Neural cell (in vitro differentiated cells): ENCODE measurements around the gene CRTC1. TPM values are rescaled to one million over a fixed set of nuclear protein-coding genes. Genes with fewer than 3 reads are reported as not detected.

Source experiments
- H2AFZ ChIP-seq: fragments of 200-600, 300-800 bp; sonication (generic), shearing (Covaris generic); 2 replicates; pipeline ENCODE4 v1.6.0; 2014; ENCODE audit warnings: low read depth, mild to moderate bottlenecking, antibody characterized with exemption, low read length, moderate library complexity
- H3F3A ChIP-seq: fragments of 200-600 bp; shearing (Covaris generic); 2 replicates; pipeline ENCODE4 v1.6.1; 2016; ENCODE audit warnings: mild to moderate bottlenecking, moderate library complexity, mixed read lengths, antibody characterized with exemption, low read length; ENCODE audit not compliant: insufficient read depth, poor library complexity, severe bottlenecking
- H3K27ac ChIP-seq: fragments of 200-600, 300-800 bp; sonication (generic), shearing (Covaris generic); 2 replicates; pipeline ENCODE4 v1.5.1; 2014; ENCODE audit warnings: mild to moderate bottlenecking, low read length, moderate library complexity
- H3K27me3 ChIP-seq: fragments of 300-800, 200-600 bp; sonication (generic), shearing (Covaris generic); 2 replicates; pipeline ENCODE4 v1.6.0; 2014; ENCODE audit warnings: mild to moderate bottlenecking, low read depth, low read length, moderate library complexity; ENCODE audit not compliant: insufficient read depth
- H3K36me3 ChIP-seq: fragments of 300-800, 200-600 bp; sonication (generic), shearing (Covaris generic); 2 replicates; pipeline ENCODE4 v1.5.1; 2014; ENCODE audit warnings: mild to moderate bottlenecking, antibody characterized with exemption, low read length, moderate library complexity; ENCODE audit not compliant: insufficient read depth
- H3K4me2 ChIP-seq: fragments of 300-800, 200-600 bp; sonication (generic), shearing (Covaris generic); 2 replicates; pipeline ENCODE4 v1.6.0; 2014; ENCODE audit warnings: mild to moderate bottlenecking, low read length
- H3K4me3 ChIP-seq: fragments of 300-800, 200-600 bp; sonication (generic), shearing (Covaris generic); 2 replicates; pipeline ENCODE4 v1.5.1; 2014; ENCODE audit warnings: mild to moderate bottlenecking, low read length, moderate library complexity
- H3K79me2 ChIP-seq: fragments of 200-600 bp; shearing (Covaris generic); replicated peaks from 2 replicates; pipeline ENCODE4 v1.6.0; 2014; ENCODE audit warnings: mild to moderate bottlenecking, low read length, moderate library complexity; ENCODE audit not compliant: insufficient read depth
- H3K9ac ChIP-seq: fragments of 300-800, 200-600 bp; sonication (generic), shearing (Covaris generic); 2 replicates; pipeline ENCODE4 v1.6.1; 2016; ENCODE audit warnings: mild to moderate bottlenecking, low read length, mixed read lengths
- H3K9me2 ChIP-seq: fragments of 200-600 bp; shearing (Covaris generic); 2 replicates; pipeline ENCODE4 v1.6.1; 2016; ENCODE audit warnings: mild to moderate bottlenecking, low read length, mixed read lengths; ENCODE audit not compliant: insufficient read depth
- H3K9me3 ChIP-seq: fragments of 200-600, 300-800 bp; sonication (generic), shearing (Covaris generic); 2 replicates; pipeline ENCODE4 v1.6.1; 2016; ENCODE audit warnings: mild to moderate bottlenecking, mixed run types, low read length, moderate library complexity, mixed read lengths
- H4K20me1 ChIP-seq: fragments of 200-600 bp; shearing (Covaris generic); 2 replicates; pipeline ENCODE4 v1.6.1; 2016; ENCODE audit warnings: mild to moderate bottlenecking, mixed run types; ENCODE audit not compliant: insufficient read depth
- EP300 ChIP-seq: fragments of 450-650 bp; conservative IDR thresholded peaks from 2 replicates; pipeline ENCODE4 v1.6.1; 2014; ENCODE audit warnings: antibody characterized with exemption, mild to moderate bottlenecking, moderate library complexity; ENCODE audit not compliant: poor library complexity, severe bottlenecking
- EZH2 ChIP-seq: fragments of 200-600, 300-800 bp; shearing (Covaris generic), sonication (generic); IDR thresholded peaks from 2 replicates; pipeline ENCODE4 v1.6.1; 2014; ENCODE audit warnings: antibody characterized with exemption, low read length, borderline replicate concordance, mild to moderate bottlenecking; ENCODE audit not compliant: insufficient read depth, poor library complexity, severe bottlenecking
- MXI1 ChIP-seq: fragments of 450-650 bp; conservative IDR thresholded peaks from 2 replicates; pipeline ENCODE4 v1.6.1; 2014; ENCODE audit warnings: antibody characterized with exemption, mild to moderate bottlenecking; ENCODE audit not compliant: poor library complexity, severe bottlenecking
- POLR2AphosphoS5 ChIP-seq: IDR thresholded peaks from 2 replicates; pipeline ENCODE4 v1.6.1; 2012
- RAD21 ChIP-seq: fragments of 450-650 bp; conservative IDR thresholded peaks from 2 replicates; pipeline ENCODE4 v1.6.1; 2014; ENCODE audit warnings: antibody characterized with exemption, mild to moderate bottlenecking, moderate library complexity
- SMC3 ChIP-seq: fragments of 450-650 bp; conservative IDR thresholded peaks from 2 replicates; pipeline ENCODE4 v1.6.1; 2014; ENCODE audit warnings: antibody characterized with exemption, mild to moderate bottlenecking, moderate library complexity; ENCODE audit not compliant: poor library complexity
- TAF1 ChIP-seq: IDR thresholded peaks from 2 replicates; pipeline ENCODE4 v1.6.1; 2012; ENCODE audit warnings: low read depth
- polyA plus RNA-seq: library from polyadenylated mRNA; depleted of rRNA; stranded (reverse); fragments of >200 nt; gene quantifications from 2 replicates; pipeline ENCODE4 v1.2.3, GENCODE V29; 2014
- TF ChIP-seq, protein P1 (sequence below): fragments of 450-650 bp; IDR thresholded peaks from 2 replicates; pipeline ENCODE4 v1.5.1; 2014; ENCODE audit warnings: antibody characterized with exemption, mild to moderate bottlenecking, moderate library complexity; ENCODE audit not compliant: poor library complexity, severe bottlenecking
- TF ChIP-seq, protein P2 (sequence below): IDR thresholded peaks from 2 replicates; pipeline ENCODE4 v1.6.1; 2012; ENCODE audit warnings: borderline replicate concordance

Gene CRTC1
- polyA plus RNA-seq, 1 donor from 2014 or later = 10.4 TPM

GRCh38 chr19:18793144-18794028 lies 109.9 kb downstream of the CRTC1 start:
- Histone ChIP-seq H3K36me3 (no peaks in the 10 kb centered on the region), H3K9me2 (no peaks in the 10 kb centered on the region), H3K79me2 (no peaks in the 10 kb centered on the region), H3K4me3 (no peak overlapping the region), H4K20me1 (no peaks in the 10 kb centered on the region), H3K9me3 (peaks cover under 1% of the 10 kb centered on the region), H3F3A (no peaks in the 10 kb centered on the region), H3K27ac (no peak overlapping the region), H3K9ac (no peak overlapping the region), H2AFZ (no peak overlapping the region), H3K4me2 (no peak overlapping the region), H3K27me3 (peaks cover 57% of the 10 kb centered on the region)
- TF ChIP-seq RAD21 (no peak), EZH2 (no peak), POLR2AphosphoS5 (no peak), SMC3 (no peak), EP300 (no peak), MXI1 (no peak), TAF1 (no peak)
- TF ChIP-seq, protein P1, sequence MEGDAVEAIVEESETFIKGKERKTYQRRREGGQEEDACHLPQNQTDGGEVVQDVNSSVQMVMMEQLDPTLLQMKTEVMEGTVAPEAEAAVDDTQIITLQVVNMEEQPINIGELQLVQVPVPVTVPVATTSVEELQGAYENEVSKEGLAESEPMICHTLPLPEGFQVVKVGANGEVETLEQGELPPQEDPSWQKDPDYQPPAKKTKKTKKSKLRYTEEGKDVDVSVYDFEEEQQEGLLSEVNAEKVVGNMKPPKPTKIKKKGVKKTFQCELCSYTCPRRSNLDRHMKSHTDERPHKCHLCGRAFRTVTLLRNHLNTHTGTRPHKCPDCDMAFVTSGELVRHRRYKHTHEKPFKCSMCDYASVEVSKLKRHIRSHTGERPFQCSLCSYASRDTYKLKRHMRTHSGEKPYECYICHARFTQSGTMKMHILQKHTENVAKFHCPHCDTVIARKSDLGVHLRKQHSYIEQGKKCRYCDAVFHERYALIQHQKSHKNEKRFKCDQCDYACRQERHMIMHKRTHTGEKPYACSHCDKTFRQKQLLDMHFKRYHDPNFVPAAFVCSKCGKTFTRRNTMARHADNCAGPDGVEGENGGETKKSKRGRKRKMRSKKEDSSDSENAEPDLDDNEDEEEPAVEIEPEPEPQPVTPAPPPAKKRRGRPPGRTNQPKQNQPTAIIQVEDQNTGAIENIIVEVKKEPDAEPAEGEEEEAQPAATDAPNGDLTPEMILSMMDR = no peak
- TF ChIP-seq, protein P2, sequence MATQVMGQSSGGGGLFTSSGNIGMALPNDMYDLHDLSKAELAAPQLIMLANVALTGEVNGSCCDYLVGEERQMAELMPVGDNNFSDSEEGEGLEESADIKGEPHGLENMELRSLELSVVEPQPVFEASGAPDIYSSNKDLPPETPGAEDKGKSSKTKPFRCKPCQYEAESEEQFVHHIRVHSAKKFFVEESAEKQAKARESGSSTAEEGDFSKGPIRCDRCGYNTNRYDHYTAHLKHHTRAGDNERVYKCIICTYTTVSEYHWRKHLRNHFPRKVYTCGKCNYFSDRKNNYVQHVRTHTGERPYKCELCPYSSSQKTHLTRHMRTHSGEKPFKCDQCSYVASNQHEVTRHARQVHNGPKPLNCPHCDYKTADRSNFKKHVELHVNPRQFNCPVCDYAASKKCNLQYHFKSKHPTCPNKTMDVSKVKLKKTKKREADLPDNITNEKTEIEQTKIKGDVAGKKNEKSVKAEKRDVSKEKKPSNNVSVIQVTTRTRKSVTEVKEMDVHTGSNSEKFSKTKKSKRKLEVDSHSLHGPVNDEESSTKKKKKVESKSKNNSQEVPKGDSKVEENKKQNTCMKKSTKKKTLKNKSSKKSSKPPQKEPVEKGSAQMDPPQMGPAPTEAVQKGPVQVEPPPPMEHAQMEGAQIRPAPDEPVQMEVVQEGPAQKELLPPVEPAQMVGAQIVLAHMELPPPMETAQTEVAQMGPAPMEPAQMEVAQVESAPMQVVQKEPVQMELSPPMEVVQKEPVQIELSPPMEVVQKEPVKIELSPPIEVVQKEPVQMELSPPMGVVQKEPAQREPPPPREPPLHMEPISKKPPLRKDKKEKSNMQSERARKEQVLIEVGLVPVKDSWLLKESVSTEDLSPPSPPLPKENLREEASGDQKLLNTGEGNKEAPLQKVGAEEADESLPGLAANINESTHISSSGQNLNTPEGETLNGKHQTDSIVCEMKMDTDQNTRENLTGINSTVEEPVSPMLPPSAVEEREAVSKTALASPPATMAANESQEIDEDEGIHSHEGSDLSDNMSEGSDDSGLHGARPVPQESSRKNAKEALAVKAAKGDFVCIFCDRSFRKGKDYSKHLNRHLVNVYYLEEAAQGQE = no peak

DNA sequence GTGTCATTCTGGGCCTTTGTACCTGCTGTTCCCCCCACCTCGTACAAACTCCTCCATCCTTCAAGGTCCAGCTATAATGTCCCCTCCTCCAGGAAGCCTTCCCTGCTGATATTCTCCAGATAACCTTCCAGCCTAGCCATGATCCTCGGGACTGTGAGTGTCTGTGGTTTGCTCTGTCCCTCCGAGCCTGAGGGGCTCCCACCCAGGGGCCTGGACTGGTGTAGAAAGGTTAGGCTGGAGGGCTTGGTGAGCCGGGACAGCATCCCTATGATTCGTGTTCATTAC lies 110.5 kb downstream of the CRTC1 start:
- H4K20me1 ChIP-seq = no peaks in the 10 kb centered on the region
- no peak overlapping the region for H3K4me2 ChIP-seq
- H3K9ac ChIP-seq = no peak overlapping the region
- no peak overlapping the region for H2AFZ ChIP-seq
- no peaks in the 10 kb centered on the region for H3K79me2 ChIP-seq
- no peak overlapping the region for H3K4me3 ChIP-seq
- no peak overlapping the region for H3K27ac ChIP-seq
- no peaks in the 10 kb centered on the region for H3F3A ChIP-seq
- no peaks in the 10 kb centered on the region for H3K9me2 ChIP-seq
- no peaks in the 10 kb centered on the region for H3K36me3 ChIP-seq
- no peaks in the 10 kb centered on the region for H3K9me3 ChIP-seq
- H3K27me3 ChIP-seq = peaks cover 51% of the 10 kb centered on the region
- TF ChIP-seq SMC3 = no peak
- TF ChIP-seq, protein P2 = no peak
- TF ChIP-seq EP300 = no peak
- TF ChIP-seq EZH2 = no peak
- no peak for TF ChIP-seq RAD21
- TF ChIP-seq POLR2AphosphoS5 = no peak
- TF ChIP-seq TAF1 = no peak
- TF ChIP-seq, protein P1 = no peak
- no peak for TF ChIP-seq MXI1
